Activated CD8-positive, alpha-beta memory T cell treated with anti-CD3 and anti-CD28 coated beads, Interleukin-2, amount 50 U/mL, for 48 hours (primary cell): ENCODE results near the gene BUD31.
"Not testable (repeated sequence)": the region's sequence is repeated elsewhere in the genome, so short reads cannot be mapped to it uniquely, and the experiment has no call there.

Experiments
- DNase-seq: peaks from one replicate; pipeline ENCODE4 v3.0.0-alpha.2; 2020

The BUD31 gene

GRCh38 chr7:99399597-99399996 is 9.2 kb upstream of the BUD31 start:
- DNase-seq = no peak

GRCh38 chr7:99402854-99403253 is 5.9 kb upstream of the BUD31 start:
- no peak for DNase-seq

- DNase-seq = no peak
Observed at GRCh38 chr7:99403764-99404163, 5.0 kb upstream of the BUD31 start.

GRCh38 chr7:99404235-99404976 is 4.4 kb upstream of the BUD31 start:
- no peak for DNase-seq

DNA sequence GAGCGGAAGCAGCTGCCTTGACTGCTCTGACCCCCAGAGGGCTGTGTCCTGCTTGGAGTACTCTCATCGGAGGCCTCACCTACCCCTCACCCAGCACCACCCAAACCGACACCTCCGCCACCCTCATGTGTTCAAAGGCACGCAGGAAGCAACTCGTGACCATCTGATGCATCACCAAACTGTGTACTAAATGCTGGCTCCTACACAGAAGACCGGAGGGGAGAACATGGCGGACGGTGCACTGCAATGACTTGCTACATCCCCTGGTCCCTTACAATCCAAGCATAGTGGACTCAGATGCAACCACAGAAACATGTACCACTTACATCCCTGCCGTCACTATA is 3.8 kb upstream of the BUD31 start:
- DNase-seq = no peak

- DNase-seq = no peak
Observed at GRCh38 chr7:99406557-99406956, 2.2 kb upstream of the BUD31 start.

DNA sequence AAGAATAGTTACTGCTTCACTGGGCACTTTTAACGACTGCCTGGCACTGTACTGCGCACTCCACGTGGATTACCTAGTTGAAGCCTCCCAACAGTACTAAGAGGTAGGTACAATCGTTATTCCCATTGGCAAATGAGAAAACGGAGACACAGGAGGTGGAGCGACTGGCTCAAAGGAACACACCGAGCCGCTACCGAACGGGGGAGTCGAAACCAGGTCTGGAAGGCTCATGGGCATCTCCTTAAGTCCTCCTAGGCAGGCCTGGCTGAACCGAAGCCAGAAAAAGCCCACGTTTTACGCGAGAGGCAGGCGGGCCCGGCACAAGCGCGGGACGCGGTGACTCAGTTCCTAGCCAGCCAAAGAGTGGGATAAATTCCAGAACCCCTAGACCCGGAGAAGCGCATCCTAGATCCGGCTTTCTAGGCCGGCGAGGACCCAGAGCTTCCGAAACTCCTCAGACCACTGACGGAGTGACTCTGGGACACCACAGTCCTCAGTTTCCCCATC is 844 bp upstream of the BUD31 start:
- DNase-seq = peak; percentile 74

- DNase-seq = no peak
Observed at GRCh38 chr7:99409192-99409572, 413 bp downstream of the BUD31 start.

DNA sequence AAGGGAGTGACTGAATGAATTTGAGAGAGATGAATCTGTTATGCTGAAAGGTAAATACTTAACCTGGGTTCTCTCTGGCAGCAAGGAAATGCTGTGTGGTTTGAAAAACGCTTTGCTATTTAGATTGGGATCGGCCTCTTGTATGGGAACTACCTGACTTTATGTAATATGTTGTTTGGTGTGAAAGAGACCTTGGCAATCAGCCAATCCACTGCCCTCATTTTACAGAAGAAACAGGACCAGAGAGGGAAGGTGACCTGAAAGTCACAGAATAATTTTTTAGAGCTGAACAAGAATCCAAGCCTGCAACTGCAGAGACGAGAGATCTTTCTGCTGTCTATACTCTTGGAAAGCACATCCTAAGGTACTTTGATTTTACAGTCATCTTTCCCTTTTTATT is 1.0 kb downstream of the BUD31 start:
- DNase-seq = no peak

GRCh38 chr7:99410635-99411034 is 1.9 kb downstream of the BUD31 start:
- DNase-seq = no peak

GRCh38 chr7:99415513-99416127 is 6.9 kb downstream of the BUD31 start:
- DNase-seq = not testable (repeated sequence)

GRCh38 chr7:99418260-99418659 is 9.5 kb downstream of the BUD31 start:
- DNase-seq = no peak

- no peak for DNase-seq
Observed at GRCh38 chr7:99419323-99420021, 10.7 kb downstream of the BUD31 start.

- no peak for DNase-seq
Observed at GRCh38 chr7:99420213-99420612, 11.4 kb downstream of the BUD31 start.

DNA sequence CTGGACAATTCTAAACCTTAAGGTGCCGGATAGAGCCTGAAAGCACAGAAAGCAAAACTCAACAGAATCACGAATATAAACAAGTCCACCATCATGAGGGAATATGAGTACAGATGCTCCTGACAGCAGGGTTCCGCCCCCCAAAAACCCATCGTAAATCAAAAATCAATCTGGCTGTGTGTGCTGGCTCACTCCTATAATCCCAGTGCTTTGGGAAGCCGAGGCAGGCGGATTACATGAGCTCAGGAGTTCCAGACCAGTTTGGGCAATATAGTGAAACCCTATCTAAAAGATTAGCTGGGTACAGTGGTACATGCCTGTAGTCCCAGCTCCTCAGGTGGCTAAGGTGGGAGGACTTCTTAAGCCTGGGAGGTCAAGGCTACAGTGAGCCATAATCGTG is 12.2 kb downstream of the BUD31 start:
- DNase-seq = no peak

DNA sequence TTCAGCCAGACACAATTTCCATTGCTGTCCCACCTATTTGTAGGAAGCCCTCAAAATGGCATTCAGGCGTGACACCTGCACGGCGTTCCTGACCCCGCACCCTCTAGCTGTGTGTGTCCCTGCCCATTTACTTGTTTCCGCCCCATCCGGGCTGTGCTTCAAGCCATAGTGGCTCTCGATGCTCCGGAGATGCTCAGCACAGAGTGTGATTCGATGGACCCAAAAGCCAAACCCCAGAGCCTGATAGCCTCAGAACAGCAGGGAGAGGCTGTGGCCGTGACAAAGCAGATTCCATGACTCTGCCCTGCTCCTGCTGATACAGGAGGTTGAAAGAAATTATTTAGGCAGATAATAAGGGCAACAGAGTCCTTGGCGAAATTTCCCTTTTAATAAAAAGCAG is 13.4 kb downstream of the BUD31 start:
- no peak for DNase-seq

GRCh38 chr7:99422625-99423024 is 13.9 kb downstream of the BUD31 start:
- no peak for DNase-seq

DNA sequence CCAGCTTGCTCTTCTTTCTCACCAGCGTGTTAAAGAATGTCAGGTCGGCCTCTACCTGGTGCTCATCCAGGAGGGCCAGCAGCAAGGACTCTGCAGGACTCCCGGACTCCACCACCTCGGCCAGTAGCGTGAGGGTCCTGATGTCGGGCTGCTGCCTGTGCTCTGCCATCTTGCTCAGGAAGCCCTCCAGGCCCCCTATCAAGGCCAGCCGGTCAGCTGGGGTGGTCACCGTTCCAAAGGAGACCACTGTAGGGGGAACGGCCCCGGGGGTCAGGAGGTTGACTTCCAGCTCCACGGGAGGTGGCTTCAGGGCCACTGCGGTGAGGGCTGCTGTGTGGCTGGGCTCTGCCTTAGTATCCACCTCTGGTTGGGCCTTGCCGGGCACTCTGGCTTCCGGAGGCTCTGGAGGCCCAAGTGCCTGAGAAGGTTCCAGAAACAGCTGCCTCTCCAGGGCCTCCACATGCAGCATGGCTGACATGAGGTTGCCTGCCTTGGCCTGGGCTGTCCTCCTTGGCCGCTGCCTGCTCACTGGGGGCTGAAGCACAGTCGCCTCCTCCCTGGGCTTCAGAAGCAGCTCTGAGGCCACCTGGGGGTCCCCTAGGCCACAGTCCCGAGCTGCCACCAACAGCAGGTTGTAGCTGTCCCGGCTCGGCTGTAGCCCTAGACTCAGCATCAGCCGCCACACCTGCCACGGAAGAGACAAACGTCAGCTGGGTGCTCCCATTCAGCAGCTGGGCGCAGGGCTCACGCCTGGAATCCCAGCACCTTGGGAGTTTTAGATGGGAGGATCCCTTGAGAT is 16.4 kb downstream of the BUD31 start:
- DNase-seq = no peak

DNA sequence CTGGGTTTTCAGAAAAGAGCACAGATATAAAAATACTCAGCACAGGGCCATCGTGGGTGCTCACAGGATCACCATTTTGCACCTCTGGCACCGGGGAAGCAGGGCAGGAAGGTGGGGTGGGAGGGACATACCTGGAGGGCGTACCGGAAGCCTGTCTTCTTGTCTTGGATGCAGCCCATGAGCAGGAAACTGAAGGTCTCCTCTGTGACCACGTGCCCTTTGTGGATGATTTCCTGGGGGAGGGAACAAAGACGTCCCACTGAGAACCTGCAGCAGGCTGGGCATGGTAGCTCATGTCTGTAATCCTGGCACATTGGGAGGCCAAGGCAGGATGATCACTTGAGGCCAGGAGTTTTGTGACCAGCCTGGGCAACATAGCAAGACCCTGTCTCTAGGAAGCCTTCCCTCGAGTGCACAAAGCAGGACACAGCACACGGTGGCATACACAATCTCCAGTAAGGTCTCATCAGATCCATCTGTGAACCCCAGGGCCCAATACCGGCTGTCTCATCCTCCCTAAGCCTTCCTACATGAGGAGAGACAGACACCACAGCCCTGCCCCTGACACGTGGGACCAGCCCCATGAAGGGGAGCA is 20.3 kb downstream of the BUD31 start:
- DNase-seq = no peak

- no peak for DNase-seq
Observed at GRCh38 chr7:99429756-99430155, 21.0 kb downstream of the BUD31 start.

DNA sequence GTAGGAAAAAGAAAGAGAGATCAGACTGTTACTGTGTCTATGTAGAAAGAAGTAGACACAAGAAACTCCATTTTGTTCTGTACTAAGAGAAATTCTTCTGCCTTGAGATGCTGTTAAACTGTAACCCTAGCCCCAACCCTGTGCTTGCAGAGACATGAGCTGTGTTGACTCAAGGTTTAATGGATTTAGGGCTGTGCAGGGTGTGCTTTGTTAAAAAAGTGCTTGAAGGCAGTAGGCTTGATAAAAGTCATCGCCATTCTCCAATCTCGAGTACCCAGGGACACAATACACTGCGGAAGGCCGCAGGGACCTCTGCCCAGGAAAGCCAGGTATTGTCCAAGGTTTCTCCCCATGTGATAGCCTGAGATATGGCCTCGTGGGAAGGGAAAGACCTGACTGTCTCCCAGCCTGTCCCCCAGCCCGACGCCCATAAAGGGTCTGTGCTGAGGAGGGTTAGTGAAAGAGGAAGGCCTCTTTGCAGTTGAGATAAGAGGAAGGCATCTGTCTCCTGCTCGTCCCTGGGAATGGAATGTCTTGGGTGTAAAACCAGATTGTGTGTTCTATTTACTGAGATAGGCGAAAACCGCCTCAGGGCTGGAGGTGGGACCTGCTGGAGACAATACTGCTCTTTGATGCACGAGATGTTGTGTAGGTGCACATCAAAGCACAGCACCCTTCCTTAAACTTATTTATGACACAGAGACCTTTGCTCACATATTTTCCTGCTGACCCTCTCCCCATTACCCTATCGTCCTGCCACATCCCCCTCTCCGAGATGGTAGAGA is 23.2 kb downstream of the BUD31 start:
- not testable (repeated sequence) for DNase-seq

GRCh38 chr7:99433158-99433557 is 24.4 kb downstream of the BUD31 start:
- DNase-seq = no peak
